Stimulated activated naive CD8-positive, alpha-beta T cell treated with anti-CD3 and anti-CD28 coated beads, Interleukin-15, Interleukin-2, amounts not matched to agents 100 ng/mL and 50 ng/mL, for 24 hours (primary cell): ENCODE results near the gene TWIST2.

ENCODE experiments used
- H3K27ac Mint-ChIP-seq: one replicate; pipeline ENCODE4 v1.8.0; 2021; ENCODE audit warnings: mild to moderate bottlenecking, mixed read lengths
- H3K27me3 Mint-ChIP-seq: one replicate; pipeline ENCODE4 v1.8.0; 2021; ENCODE audit warnings: mixed read lengths
- H3K36me3 Mint-ChIP-seq: one replicate; pipeline ENCODE4 v1.8.0; 2021; ENCODE audit warnings: low read depth, mixed read lengths
- H3K4me1 Mint-ChIP-seq: one replicate; pipeline ENCODE4 v1.8.0; 2021; ENCODE audit warnings: low read depth, mixed read lengths
- H3K4me3 Mint-ChIP-seq: one replicate; pipeline ENCODE4 v1.8.0; 2021; ENCODE audit warnings: mild to moderate bottlenecking, mixed read lengths
- H3K9me3 Mint-ChIP-seq: one replicate; pipeline ENCODE4 v1.8.0; 2021; ENCODE audit warnings: mixed read lengths

Gene TWIST2

DNA sequence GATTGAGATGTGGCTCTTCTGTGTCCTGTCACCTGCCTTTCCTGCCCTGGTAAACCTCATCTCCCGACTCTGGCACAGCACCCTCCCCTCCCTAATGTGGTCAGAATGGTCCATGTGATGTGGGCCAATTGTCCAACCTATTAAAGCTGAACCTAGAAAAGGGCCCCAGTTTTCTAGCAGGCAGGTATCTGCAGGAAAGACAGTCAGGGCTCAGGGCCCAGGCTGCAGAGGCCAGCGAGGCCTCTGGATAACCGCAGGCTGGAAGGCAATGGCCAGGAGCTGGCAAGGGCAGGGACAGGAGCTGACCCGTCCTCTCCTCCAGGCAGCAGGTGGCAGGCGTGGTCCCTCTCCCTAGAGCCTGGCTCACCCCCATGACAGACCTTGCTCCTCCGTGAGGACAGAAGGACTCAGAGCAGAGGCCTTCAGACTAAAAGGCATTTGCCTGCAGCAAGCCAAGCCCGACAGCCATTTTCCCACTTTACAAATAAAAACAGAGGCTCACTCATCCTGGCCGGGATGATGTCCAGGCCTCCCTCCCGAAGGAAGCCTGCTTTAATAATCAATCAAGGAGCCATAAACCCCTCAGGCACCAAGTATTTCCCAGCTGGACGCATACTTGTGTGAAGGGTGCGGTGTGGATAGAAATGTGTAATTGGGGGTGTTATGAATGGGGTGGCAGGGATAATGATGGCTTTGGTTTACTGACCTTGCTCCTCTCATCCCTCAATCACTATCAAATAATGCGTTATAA lies 107.1 kb downstream of the TWIST2 start:
- Mint-ChIP-seq H3K4me3 (no peak overlapping the region), H3K27me3 (peaks cover 43% of the 10 kb centered on the region), H3K36me3 (no peaks in the 10 kb centered on the region), H3K4me1 (no peaks in the 10 kb centered on the region), H3K9me3 (no peaks in the 10 kb centered on the region), H3K27ac (no peak overlapping the region)

DNA sequence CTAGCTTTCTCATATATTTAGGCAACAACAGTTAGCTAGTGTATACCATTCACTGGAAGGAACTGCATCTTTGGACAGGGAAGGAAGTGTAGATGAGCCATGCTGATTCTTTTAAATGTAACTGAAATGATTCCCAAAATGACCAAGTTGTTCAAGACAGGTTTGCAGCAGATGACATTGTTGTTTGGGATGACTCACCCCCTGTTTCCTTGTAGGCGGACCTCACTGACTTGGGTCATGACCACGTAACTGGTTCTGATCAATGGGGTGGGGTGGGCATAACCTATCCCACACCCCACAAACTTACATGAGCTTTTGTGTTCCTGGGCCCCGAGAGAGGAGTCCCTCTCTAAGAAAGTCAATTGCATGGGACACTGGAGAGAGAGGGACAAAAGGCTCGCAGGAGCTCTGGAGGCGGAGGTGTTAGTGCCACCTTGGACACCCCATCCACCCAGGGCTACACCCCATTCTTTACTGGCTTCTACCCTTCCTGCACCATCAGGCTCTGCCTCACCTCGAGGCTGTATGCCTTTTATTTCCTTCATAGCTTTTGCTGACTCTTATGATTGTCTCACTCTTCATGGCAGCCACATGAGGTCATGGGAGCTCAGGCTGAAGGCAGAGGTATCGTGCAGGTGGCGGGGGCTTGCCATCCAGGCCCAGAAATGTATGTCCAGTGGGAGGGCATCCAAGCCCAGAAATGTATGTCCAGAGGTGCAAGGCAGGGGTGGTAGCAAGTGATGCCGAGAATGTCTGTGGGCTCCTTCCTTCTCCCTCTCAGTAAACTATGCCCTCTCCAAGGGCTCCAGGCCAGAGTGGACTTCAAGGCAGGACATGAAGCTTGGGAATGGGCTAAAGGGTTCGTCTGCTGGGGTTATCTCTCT lies 108.0 kb downstream of the TWIST2 start:
- Mint-ChIP-seq H3K4me1 (no peaks in the 10 kb centered on the region), H3K9me3 (no peaks in the 10 kb centered on the region), H3K27me3 (peaks cover 43% of the 10 kb centered on the region), H3K4me3 (no peak overlapping the region), H3K36me3 (no peaks in the 10 kb centered on the region), H3K27ac (no peak overlapping the region)

DNA sequence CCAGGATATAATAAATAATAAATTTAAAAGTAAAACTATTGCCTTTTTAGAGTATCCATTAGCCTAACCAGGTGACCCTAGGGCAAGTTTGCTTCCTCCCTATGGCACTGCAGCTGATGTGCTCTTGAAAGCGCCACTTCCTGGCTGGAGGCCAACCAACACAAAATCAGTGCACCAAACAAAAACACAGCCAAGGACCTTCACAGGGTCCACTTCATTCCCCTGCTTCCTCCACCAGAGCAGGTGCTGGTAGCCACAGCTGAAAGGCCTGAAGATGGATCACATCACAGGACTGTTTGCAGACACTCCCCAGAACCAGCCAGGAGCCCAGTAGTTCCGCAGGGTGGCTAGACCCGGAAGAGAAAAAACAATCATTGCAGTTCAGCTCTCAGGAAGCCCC lies 108.8 kb downstream of the TWIST2 start:
- H3K9me3 Mint-ChIP-seq = no peaks in the 10 kb centered on the region
- no peak overlapping the region for H3K27ac Mint-ChIP-seq
- H3K27me3 Mint-ChIP-seq = peaks cover 46% of the 10 kb centered on the region
- no peaks in the 10 kb centered on the region for H3K4me1 Mint-ChIP-seq
- no peak overlapping the region for H3K4me3 Mint-ChIP-seq
- no peaks in the 10 kb centered on the region for H3K36me3 Mint-ChIP-seq
